ENCODE measurements around the gene BLM.
A peak's percentile ranks its signal among the peaks of the same experiment; 100 is the strongest.

The BLM gene

GRCh38 chr15:90683371-90683770, 33.8 kb upstream of the BLM start:
- no peaks in the 10 kb centered on the region for H3K36me3 ChIP-seq (ENCODE audit: control insufficient read depth in 1 of 2, insufficient read depth in 2 of 2, low read depth in 1 of 2, low read length in 2 of 2)
- H3K4me2 ChIP-seq (ENCODE audit: low read length, poor library complexity, severe bottlenecking): no peak overlapping the region
- no peak overlapping the region for H3K9ac ChIP-seq (ENCODE audit: low read length)
- no peak overlapping the region for H2AK5ac ChIP-seq (ENCODE audit: low read length, severe bottlenecking)
- peaks cover 0 to 3% of the 10 kb centered on the region in 2 experiments for H3K27me3 ChIP-seq (ENCODE audit: control insufficient read depth in 1 of 2, insufficient read depth in 1 of 2, low read length in 2 of 2)
- H3K4me1 ChIP-seq (ENCODE audit: control insufficient read depth, insufficient read depth, low read depth, low read length): peaks cover 5% of the 10 kb centered on the region
- H4K91ac ChIP-seq (ENCODE audit: low read length): no peak overlapping the region
- H3K23ac ChIP-seq (ENCODE audit: low read length in 2 of 2): no peak overlapping the region
- WGBS: 90% methylated on average over 10 of the region's 10 CpGs
- H2BK5ac ChIP-seq (ENCODE audit: low read depth, low read length, poor library complexity, severe bottlenecking): no peak overlapping the region
- no peak overlapping the region for H3K14ac ChIP-seq (ENCODE audit: low read length in 2 of 2)
- no peak overlapping the region for H3K4me3 ChIP-seq (ENCODE audit: insufficient read depth in 1 of 2, low read depth in 1 of 2, low read length in 2 of 2)
- H2AFZ ChIP-seq (ENCODE audit: low read depth, low read length): no peak overlapping the region
- H2BK12ac ChIP-seq (ENCODE audit: low read length in 2 of 2): no peak overlapping the region
- no peak overlapping the region for H4K8ac ChIP-seq (ENCODE audit: low read length)
- H3K27ac ChIP-seq (ENCODE audit: low read length, poor library complexity, severe bottlenecking): no peak overlapping the region
- H3K79me1 ChIP-seq (replicated peaks; ENCODE audit: low read length, poor library complexity, severe bottlenecking): no peaks in the 10 kb centered on the region
- H3K18ac ChIP-seq (ENCODE audit: low read depth in 1 of 2, low read length in 2 of 2): no peak overlapping the region
- DNase-seq: no peak
- H2BK15ac ChIP-seq (ENCODE audit: low read depth, poor library complexity, severe bottlenecking): no peak overlapping the region
- H3K9me3 ChIP-seq (ENCODE audit: control insufficient read depth, low read length): no peaks in the 10 kb centered on the region
- H2BK120ac ChIP-seq (ENCODE audit: low read depth, low read length): no peak overlapping the region
- H3K4ac ChIP-seq (ENCODE audit: low read depth in 1 of 2, low read length in 2 of 2): no peak overlapping the region

- no peak overlapping the region for H2AFZ ChIP-seq (ENCODE audit: low read depth, low read length)
- H2AK5ac ChIP-seq (ENCODE audit: low read length, severe bottlenecking): no peak overlapping the region
- H3K4me1 ChIP-seq (ENCODE audit: control insufficient read depth, insufficient read depth, low read depth, low read length): peaks cover 5% of the 10 kb centered on the region
- no peak overlapping the region for H4K91ac ChIP-seq (ENCODE audit: low read length)
- no peaks in the 10 kb centered on the region for H3K9me3 ChIP-seq (ENCODE audit: control insufficient read depth, low read length)
- DNase-seq: no peak
- no peak overlapping the region for H3K4me3 ChIP-seq (ENCODE audit: insufficient read depth in 1 of 2, low read depth in 1 of 2, low read length in 2 of 2)
- no peak overlapping the region for H3K4me2 ChIP-seq (ENCODE audit: low read length, poor library complexity, severe bottlenecking)
- no peak overlapping the region for H3K9ac ChIP-seq (ENCODE audit: low read length)
- H2BK120ac ChIP-seq (ENCODE audit: low read depth, low read length): no peak overlapping the region
- H2BK12ac ChIP-seq (ENCODE audit: low read length in 2 of 2): no peak overlapping the region
- H3K79me1 ChIP-seq (replicated peaks; ENCODE audit: low read length, poor library complexity, severe bottlenecking): no peaks in the 10 kb centered on the region
- no peak overlapping the region for H4K8ac ChIP-seq (ENCODE audit: low read length)
- no peak overlapping the region for H3K4ac ChIP-seq (ENCODE audit: low read depth in 1 of 2, low read length in 2 of 2)
- H3K14ac ChIP-seq (ENCODE audit: low read length in 2 of 2): no peak overlapping the region
- no peak overlapping the region for H3K23ac ChIP-seq (ENCODE audit: low read length in 2 of 2)
- no peak overlapping the region for H2BK15ac ChIP-seq (ENCODE audit: low read depth, poor library complexity, severe bottlenecking)
- H3K27me3 ChIP-seq (ENCODE audit: control insufficient read depth in 1 of 2, insufficient read depth in 1 of 2, low read length in 2 of 2): peaks cover 0 to 3% of the 10 kb centered on the region in 2 experiments
- no peaks in the 10 kb centered on the region for H3K36me3 ChIP-seq (ENCODE audit: control insufficient read depth in 1 of 2, insufficient read depth in 2 of 2, low read depth in 1 of 2, low read length in 2 of 2)
- 90% methylated on average over 4 of the region's 4 CpGs for WGBS
- H3K18ac ChIP-seq (ENCODE audit: low read depth in 1 of 2, low read length in 2 of 2): no peak overlapping the region
- no peak overlapping the region for H3K27ac ChIP-seq (ENCODE audit: low read length, poor library complexity, severe bottlenecking)
- no peak overlapping the region for H2BK5ac ChIP-seq (ENCODE audit: low read depth, low read length, poor library complexity, severe bottlenecking)
These were observed 33.3 kb upstream of the BLM start for GRCh38 chr15:90683876-90684275.

DNA sequence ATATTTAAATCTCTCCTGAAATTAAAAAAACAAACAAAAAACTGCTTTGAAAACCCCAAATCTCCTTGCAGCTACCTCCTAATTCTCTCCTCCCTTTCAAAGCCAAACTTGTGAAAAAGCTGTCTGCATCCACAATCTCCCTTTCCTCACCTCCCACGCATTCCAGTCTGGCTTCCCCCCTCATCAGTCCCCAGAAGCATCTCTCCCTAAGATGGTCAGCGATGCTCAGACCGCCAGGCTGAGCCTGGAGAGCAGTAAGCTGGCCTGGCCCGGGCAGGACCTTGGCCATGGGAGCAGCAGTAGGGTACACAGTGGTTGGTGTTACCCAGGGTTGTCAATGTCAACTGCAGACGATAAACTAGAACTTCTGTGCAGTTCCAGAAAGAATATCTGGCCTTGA, 32.9 kb upstream of the BLM start:
- Histone ChIP-seq H3K4me3 (ENCODE audit: insufficient read depth in 1 of 2, low read depth in 1 of 2, low read length in 2 of 2) (no peak overlapping the region), H3K4me2 (ENCODE audit: low read length, poor library complexity, severe bottlenecking) (no peak overlapping the region), H3K9ac (ENCODE audit: low read length) (no peak overlapping the region), H2BK120ac (ENCODE audit: low read depth, low read length) (no peak overlapping the region), H2BK5ac (ENCODE audit: low read depth, low read length, poor library complexity, severe bottlenecking) (no peak overlapping the region), H3K18ac (ENCODE audit: low read depth in 1 of 2, low read length in 2 of 2) (no peak overlapping the region), H3K4ac (ENCODE audit: low read depth in 1 of 2, low read length in 2 of 2) (no peak overlapping the region), H3K27ac (ENCODE audit: low read length, poor library complexity, severe bottlenecking) (no peak overlapping the region), H2AK5ac (ENCODE audit: low read length, severe bottlenecking) (no peak overlapping the region), H3K36me3 (ENCODE audit: control insufficient read depth in 1 of 2, insufficient read depth in 2 of 2, low read depth in 1 of 2, low read length in 2 of 2) (no peaks in the 10 kb centered on the region), H2BK12ac (ENCODE audit: low read length in 2 of 2) (no peak overlapping the region), H3K79me1 (replicated peaks; ENCODE audit: low read length, poor library complexity, severe bottlenecking) (no peaks in the 10 kb centered on the region), H4K8ac (ENCODE audit: low read length) (no peak overlapping the region), H2AFZ (ENCODE audit: low read depth, low read length) (no peak overlapping the region), H3K23ac (ENCODE audit: low read length in 2 of 2) (no peak overlapping the region), H2BK15ac (ENCODE audit: low read depth, poor library complexity, severe bottlenecking) (no peak overlapping the region), H4K91ac (ENCODE audit: low read length) (no peak overlapping the region), H3K14ac (ENCODE audit: low read length in 2 of 2) (peak overlapping the region in 1 of 2 experiments; percentile 61), H3K4me1 (ENCODE audit: control insufficient read depth, insufficient read depth, low read depth, low read length) (peaks cover 5% of the 10 kb centered on the region), H3K9me3 (ENCODE audit: control insufficient read depth, low read length) (no peaks in the 10 kb centered on the region), H3K27me3 (ENCODE audit: control insufficient read depth in 1 of 2, insufficient read depth in 1 of 2, low read length in 2 of 2) (peaks cover 0 to 3% of the 10 kb centered on the region in 2 experiments)
- DNase-seq: no peak
- 100% methylated on average over 5 of the region's 5 CpGs for WGBS

- Histone ChIP-seq H2AK5ac (ENCODE audit: low read length, severe bottlenecking) (no peak overlapping the region), H3K4me1 (ENCODE audit: control insufficient read depth, insufficient read depth, low read depth, low read length) (peaks cover 4% of the 10 kb centered on the region), H4K91ac (ENCODE audit: low read length) (no peak overlapping the region), H2BK12ac (ENCODE audit: low read length in 2 of 2) (no peak overlapping the region), H3K14ac (ENCODE audit: low read length in 2 of 2) (no peak overlapping the region), H3K4me3 (ENCODE audit: insufficient read depth in 1 of 2, low read depth in 1 of 2, low read length in 2 of 2) (no peak overlapping the region), H3K18ac (ENCODE audit: low read depth in 1 of 2, low read length in 2 of 2) (no peak overlapping the region), H2BK120ac (ENCODE audit: low read depth, low read length) (no peak overlapping the region), H3K9me3 (ENCODE audit: control insufficient read depth, low read length) (no peaks in the 10 kb centered on the region), H2AFZ (ENCODE audit: low read depth, low read length) (no peak overlapping the region), H3K27ac (ENCODE audit: low read length, poor library complexity, severe bottlenecking) (no peak overlapping the region), H3K9ac (ENCODE audit: low read length) (no peak overlapping the region), H4K8ac (ENCODE audit: low read length) (no peak overlapping the region), H3K79me1 (replicated peaks; ENCODE audit: low read length, poor library complexity, severe bottlenecking) (no peaks in the 10 kb centered on the region), H2BK15ac (ENCODE audit: low read depth, poor library complexity, severe bottlenecking) (no peak overlapping the region), H2BK5ac (ENCODE audit: low read depth, low read length, poor library complexity, severe bottlenecking) (no peak overlapping the region), H3K27me3 (ENCODE audit: control insufficient read depth in 1 of 2, insufficient read depth in 1 of 2, low read length in 2 of 2) (peaks cover 0 to 3% of the 10 kb centered on the region in 2 experiments), H3K4ac (ENCODE audit: low read depth in 1 of 2, low read length in 2 of 2) (no peak overlapping the region), H3K23ac (ENCODE audit: low read length in 2 of 2) (no peak overlapping the region), H3K36me3 (ENCODE audit: control insufficient read depth in 1 of 2, insufficient read depth in 2 of 2, low read depth in 1 of 2, low read length in 2 of 2) (no peaks in the 10 kb centered on the region), H3K4me2 (ENCODE audit: low read length, poor library complexity, severe bottlenecking) (no peak overlapping the region)
- DNase-seq: no peak
- 98% methylated on average over 9 of the region's 11 CpGs for WGBS
These were observed 31.3 kb upstream of the BLM start for GRCh38 chr15:90685591-90686434.

All from mesenchymal stem cell (in vitro differentiated cells and primary cell).